ENCODE measurements around the gene WRAP73. TPM values are rescaled to one million over a fixed set of nuclear protein-coding genes. Genes with fewer than 3 reads are reported as not detected.

The WRAP73 gene
- total RNA-seq, 4 donors from 2014 or later: 16.8 to 20.5 (median 19.5) TPM

GRCh38 chr1:3688356-3689137, 38.6 kb upstream of the WRAP73 start:
- TF ChIP-seq CTCF (IDR thresholded peaks at IDR 0.05; ENCODE audit: low read depth): no peak

GRCh38 chr1:3687504-3687903, 37.6 kb upstream of the WRAP73 start:
- TF ChIP-seq CTCF (IDR thresholded peaks at IDR 0.05; ENCODE audit: low read depth): no peak

GRCh38 chr1:3685906-3686305, 36.0 kb upstream of the WRAP73 start:
- TF ChIP-seq CTCF (IDR thresholded peaks at IDR 0.05; ENCODE audit: low read depth): no peak

- TF ChIP-seq CTCF (IDR thresholded peaks at IDR 0.05; ENCODE audit: low read depth): no peak
These were observed 35.3 kb upstream of the WRAP73 start for GRCh38 chr1:3685222-3685621.

GRCh38 chr1:3683992-3684391, 34.1 kb upstream of the WRAP73 start:
- no peak for TF ChIP-seq CTCF (IDR thresholded peaks at IDR 0.05; ENCODE audit: low read depth)

- TF ChIP-seq CTCF (IDR thresholded peaks at IDR 0.05; ENCODE audit: low read depth): no peak
These were observed 33.3 kb upstream of the WRAP73 start for GRCh38 chr1:3683197-3683596.

- TF ChIP-seq CTCF (IDR thresholded peaks at IDR 0.05; ENCODE audit: low read depth): no peak
These were observed 32.2 kb upstream of the WRAP73 start for GRCh38 chr1:3681898-3682806.
